GM12878 (cell line): Measurements from ENCODE around the gene NLRC3.
A peak's percentile ranks its signal among the peaks of the same experiment; 100 is the strongest.

Source experiments
- CTCF ChIP-seq, 3 experiments: IDR thresholded peaks in 2 of 3; conservative IDR thresholded peaks in 1 of 3; 2 replicates each; pipeline ENCODE4 v1.5.1; 2011; ENCODE audit warnings: low read depth in 3 of 3, low read length in 3 of 3, mild to moderate bottlenecking in 3 of 3, control low read depth in 2 of 3, moderate library complexity in 2 of 3, inconsistent platforms in 1 of 3, mixed read lengths in 1 of 3; ENCODE audit not compliant: control insufficient read depth in 2 of 3, insufficient read depth in 1 of 3; ENCODE audit errors: extremely low read depth in 1 of 3
- EZH2 ChIP-seq: IDR thresholded peaks from 2 replicates; pipeline ENCODE4 v1.6.1; 2012; ENCODE audit warnings: low read depth, mild to moderate bottlenecking, control low read depth, inconsistent platforms, low read length, borderline replicate concordance; ENCODE audit not compliant: control insufficient read depth
- PBX3 ChIP-seq: IDR thresholded peaks from 2 replicates; pipeline ENCODE4 v1.6.1; 2011; ENCODE audit warnings: mild to moderate bottlenecking, low read depth, low read length, moderate library complexity; ENCODE audit not compliant: insufficient replicate concordance
- POLR2A ChIP-seq: IDR thresholded peaks from 2 replicates; pipeline ENCODE4 v1.6.1; 2011; ENCODE audit warnings: low read depth, mild to moderate bottlenecking, low read length
- POLR2AphosphoS5 ChIP-seq: IDR thresholded peaks from 2 replicates; pipeline ENCODE4 v1.6.1; 2011; ENCODE audit warnings: mild to moderate bottlenecking, low read length, inconsistent platforms
- RELA ChIP-seq: fragments of 450-650 bp; IDR thresholded peaks from 2 replicates; pipeline ENCODE4 v1.8.0; 2014; ENCODE audit warnings: borderline replicate concordance; ENCODE audit not compliant: partially characterized antibody
- SP1 ChIP-seq: IDR thresholded peaks from one replicate; pipeline ENCODE4 v1.6.1; 2011; ENCODE audit warnings: low read depth, low read length
- ZBTB11 ChIP-seq: fragments of 450-650 bp; formaldehyde crosslinking; IDR thresholded peaks from 2 replicates; pipeline ENCODE4 v1.5.0; 2022; ENCODE audit warnings: mild to moderate bottlenecking, missing genetic modification characterization

GRCh38 chr16:3541527-3542155, 35.6 kb downstream of the NLRC3 start:
- no peak for TF ChIP-seq EZH2
- no peak for TF ChIP-seq RELA
- TF ChIP-seq CTCF (IDR thresholded peaks at IDR 0.05 in 2 of 3, conservative IDR thresholded peaks at IDR 0.05 in 1 of 3; ENCODE audit: control insufficient read depth in 2 of 3, extremely low read depth in 1 of 3, insufficient read depth in 1 of 3, low read depth in 3 of 3, low read length in 3 of 3), result no peak
- TF ChIP-seq ZBTB11 (CRISPR knock-in tag), result no peak
- no peak for TF ChIP-seq PBX3
- no peak for TF ChIP-seq POLR2AphosphoS5
- TF ChIP-seq POLR2A, result 0 out of 2 replicates have a peak, but pooled peaks have one; percentile 23
- no peak for TF ChIP-seq SP1
